ENCODE results near the gene SENP2.
"Not testable (repeated sequence)": the region's sequence is repeated elsewhere in the genome, so short reads cannot be mapped to it uniquely, and the experiment has no call there.

SENP2 gene

GRCh38 chr3:185647134-185647879 lies 61.2 kb downstream of the SENP2 start:
- no peak for DNase-seq (ENCODE audit: low read depth in 2 of 2)

- no peak for DNase-seq (ENCODE audit: low read depth in 2 of 2)
Measured at GRCh38 chr3:185647880-185648210, 61.8 kb downstream of the SENP2 start.

- no peak for DNase-seq (ENCODE audit: low read depth in 2 of 2)
Measured at GRCh38 chr3:185648396-185648795, 62.3 kb downstream of the SENP2 start.

GRCh38 chr3:185649414-185649813 lies 63.3 kb downstream of the SENP2 start:
- DNase-seq (ENCODE audit: low read depth in 2 of 2), result no peak

- no peak for DNase-seq (ENCODE audit: low read depth in 2 of 2)
Measured at GRCh38 chr3:185651971-185652370, 65.9 kb downstream of the SENP2 start.

GRCh38 chr3:185653949-185654757 lies 68.1 kb downstream of the SENP2 start:
- no peak for DNase-seq (ENCODE audit: low read depth in 2 of 2)

GRCh38 chr3:185654758-185655145 lies 68.7 kb downstream of the SENP2 start:
- no peak for DNase-seq (ENCODE audit: low read depth in 2 of 2)

GRCh38 chr3:185655426-185656320 lies 69.6 kb downstream of the SENP2 start:
- no peak for DNase-seq (ENCODE audit: low read depth in 2 of 2)

GRCh38 chr3:185656321-185656840 lies 70.3 kb downstream of the SENP2 start:
- no peak for DNase-seq (ENCODE audit: low read depth in 2 of 2)

- no peak for DNase-seq (ENCODE audit: low read depth in 2 of 2)
Measured at GRCh38 chr3:185657211-185657610, 71.1 kb downstream of the SENP2 start.

GRCh38 chr3:185657691-185658503 lies 71.8 kb downstream of the SENP2 start:
- no peak for DNase-seq (ENCODE audit: low read depth in 2 of 2)

GRCh38 chr3:185658504-185658912 lies 72.4 kb downstream of the SENP2 start:
- no peak for DNase-seq (ENCODE audit: low read depth in 2 of 2)

GRCh38 chr3:185658943-185659342 lies 72.8 kb downstream of the SENP2 start:
- DNase-seq (ENCODE audit: low read depth in 2 of 2), result no peak

GRCh38 chr3:185659942-185660921 lies 74.1 kb downstream of the SENP2 start:
- DNase-seq (ENCODE audit: low read depth in 2 of 2), result peak; percentile 53 to 58

- not testable (repeated sequence) for DNase-seq (ENCODE audit: low read depth in 2 of 2)
Measured at GRCh38 chr3:185661296-185661695, 75.2 kb downstream of the SENP2 start.

GRCh38 chr3:185661772-185662171 lies 75.7 kb downstream of the SENP2 start:
- DNase-seq (ENCODE audit: low read depth in 2 of 2), result no peak

- DNase-seq (ENCODE audit: low read depth in 2 of 2), result no peak
Measured at GRCh38 chr3:185663929-185664328, 77.8 kb downstream of the SENP2 start.

GRCh38 chr3:185667574-185667973 lies 81.5 kb downstream of the SENP2 start:
- no peak for DNase-seq (ENCODE audit: low read depth in 2 of 2)

GRCh38 chr3:185677146-185677829 lies 91.2 kb downstream of the SENP2 start:
- no peak for DNase-seq (ENCODE audit: low read depth in 2 of 2)

Measured in activated CD4-positive, alpha-beta T cell treated with anti-CD3 and anti-CD28 coated beads for 24 hours (primary cell).